ENCODE measurements around the gene KCNK3. TPM values are rescaled to one million over a fixed set of nuclear protein-coding genes. Genes with fewer than 3 reads are reported as not detected.
A peak's percentile ranks its signal among the peaks of the same experiment; 100 is the strongest.

KCNK3 gene
- total RNA-seq, 1 donor from 2014 or later = 6.6 TPM

DNA sequence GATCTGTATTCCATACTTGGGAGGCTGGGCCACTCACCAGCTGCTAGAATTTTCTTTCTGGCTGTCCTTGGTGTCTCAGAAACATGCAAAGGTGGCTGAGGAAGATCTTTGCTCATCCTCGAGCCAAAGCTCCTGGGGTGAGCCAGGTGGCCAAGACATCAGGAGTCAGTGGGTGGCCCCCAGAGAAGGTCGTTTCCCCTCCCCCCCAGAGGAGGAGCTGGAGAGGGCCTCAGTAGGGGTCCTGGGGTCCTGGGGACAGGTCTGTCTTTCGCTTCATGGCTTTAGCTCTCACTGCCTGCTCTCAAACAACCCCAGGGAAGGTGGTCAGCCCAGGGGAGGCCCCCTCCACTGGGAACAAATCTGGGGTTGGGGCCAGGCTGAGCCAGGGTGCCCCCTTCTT lies 13.6 kb downstream of the KCNK3 start:
- Mint-ChIP-seq H3K9me3 (no peaks in the 10 kb centered on the region), H3K4me3 (no peak overlapping the region), H3K4me1 (peaks cover 66% of the 10 kb centered on the region), H3K27me3 (ENCODE audit: low read depth) (no peaks in the 10 kb centered on the region), H3K36me3 (no peaks in the 10 kb centered on the region), H3K27ac (no peak overlapping the region)
- TF ChIP-seq, protein P1, sequence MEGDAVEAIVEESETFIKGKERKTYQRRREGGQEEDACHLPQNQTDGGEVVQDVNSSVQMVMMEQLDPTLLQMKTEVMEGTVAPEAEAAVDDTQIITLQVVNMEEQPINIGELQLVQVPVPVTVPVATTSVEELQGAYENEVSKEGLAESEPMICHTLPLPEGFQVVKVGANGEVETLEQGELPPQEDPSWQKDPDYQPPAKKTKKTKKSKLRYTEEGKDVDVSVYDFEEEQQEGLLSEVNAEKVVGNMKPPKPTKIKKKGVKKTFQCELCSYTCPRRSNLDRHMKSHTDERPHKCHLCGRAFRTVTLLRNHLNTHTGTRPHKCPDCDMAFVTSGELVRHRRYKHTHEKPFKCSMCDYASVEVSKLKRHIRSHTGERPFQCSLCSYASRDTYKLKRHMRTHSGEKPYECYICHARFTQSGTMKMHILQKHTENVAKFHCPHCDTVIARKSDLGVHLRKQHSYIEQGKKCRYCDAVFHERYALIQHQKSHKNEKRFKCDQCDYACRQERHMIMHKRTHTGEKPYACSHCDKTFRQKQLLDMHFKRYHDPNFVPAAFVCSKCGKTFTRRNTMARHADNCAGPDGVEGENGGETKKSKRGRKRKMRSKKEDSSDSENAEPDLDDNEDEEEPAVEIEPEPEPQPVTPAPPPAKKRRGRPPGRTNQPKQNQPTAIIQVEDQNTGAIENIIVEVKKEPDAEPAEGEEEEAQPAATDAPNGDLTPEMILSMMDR (IDR thresholded peaks at IDR 0.05; ENCODE audit: unreplicated experiment) = no peak
- no peak for DNase-seq (ENCODE audit: low spot score in 2 of 2, unreplicated experiment in 2 of 2)

DNA sequence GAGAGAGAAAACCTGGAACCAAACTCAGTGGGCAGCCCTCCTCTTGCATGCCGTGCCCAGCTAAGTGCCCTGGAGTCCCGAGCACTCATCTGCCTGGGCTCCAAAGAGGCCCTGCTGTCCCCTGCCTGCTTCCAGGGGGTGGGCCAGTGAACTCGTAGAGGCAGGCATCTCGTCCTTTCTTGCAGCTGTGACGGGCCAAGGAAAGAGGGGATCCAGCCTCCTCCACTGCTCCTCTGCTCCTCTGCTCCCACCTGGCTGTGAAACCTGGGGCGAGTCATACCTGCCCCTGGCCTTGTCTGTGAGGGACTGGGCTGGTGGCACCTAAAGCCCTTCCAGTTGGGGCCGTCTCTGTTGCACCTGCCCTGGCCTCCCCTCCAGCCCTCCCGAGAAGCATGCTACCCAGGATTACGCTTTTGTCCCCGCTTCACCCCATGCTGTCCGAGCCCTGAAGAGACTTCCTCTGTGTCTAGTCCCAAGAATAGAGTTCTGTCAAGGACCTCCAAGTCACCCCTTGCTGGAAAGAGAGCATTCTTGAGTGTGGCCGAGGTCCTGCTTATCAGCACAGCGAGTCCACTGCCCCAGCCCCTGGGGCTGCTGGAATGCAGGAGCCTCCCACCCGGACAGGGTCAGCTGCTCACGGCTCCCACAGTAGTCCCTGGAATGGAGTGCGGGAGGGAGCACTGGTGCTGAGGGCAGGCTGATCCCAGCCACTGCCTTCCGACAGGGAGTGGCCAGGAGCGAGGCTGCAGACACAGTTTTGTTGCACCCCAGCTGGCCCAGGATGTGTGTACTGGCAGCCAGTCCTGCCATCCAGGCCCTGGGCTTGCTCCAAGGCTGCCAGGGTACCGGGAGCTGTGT lies 14.3 kb downstream of the KCNK3 start:
- Mint-ChIP-seq H3K27ac (peak overlapping the region; percentile 47), H3K9me3 (no peaks in the 10 kb centered on the region), H3K4me3 (no peak overlapping the region), H3K27me3 (ENCODE audit: low read depth) (no peaks in the 10 kb centered on the region), H3K36me3 (no peaks in the 10 kb centered on the region), H3K4me1 (peaks cover 66% of the 10 kb centered on the region)
- DNase-seq (ENCODE audit: low spot score in 2 of 2, unreplicated experiment in 2 of 2) = no peak
- TF ChIP-seq, protein P1 (IDR thresholded peaks at IDR 0.05; ENCODE audit: unreplicated experiment) = no peak

DNA sequence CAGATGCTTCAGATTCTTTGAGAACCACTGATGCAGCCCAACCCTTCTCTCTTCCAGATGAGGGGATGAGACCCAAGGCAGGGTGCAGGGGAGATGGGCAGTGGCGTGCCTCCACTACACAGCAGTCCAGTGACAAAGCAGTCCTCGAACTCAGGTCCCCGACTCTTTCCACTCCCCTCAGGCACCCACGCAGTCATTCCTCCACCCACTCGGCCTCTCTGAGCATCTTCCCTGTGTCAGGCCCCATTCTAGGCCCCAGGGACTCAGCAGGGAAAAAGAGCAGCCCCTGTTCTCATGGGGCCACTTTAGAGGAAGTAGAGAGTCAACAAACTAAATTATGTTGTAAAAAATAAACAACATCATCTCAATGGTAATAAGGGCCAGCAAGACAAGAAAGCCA lies 15.2 kb downstream of the KCNK3 start:
- DNase-seq (ENCODE audit: low spot score in 2 of 2, unreplicated experiment in 2 of 2) = no peak
- no peaks in the 10 kb centered on the region for H3K36me3 Mint-ChIP-seq
- H3K27me3 Mint-ChIP-seq (ENCODE audit: low read depth) = no peaks in the 10 kb centered on the region
- H3K4me3 Mint-ChIP-seq = no peak overlapping the region
- no peaks in the 10 kb centered on the region for H3K9me3 Mint-ChIP-seq
- TF ChIP-seq, protein P1 (IDR thresholded peaks at IDR 0.05; ENCODE audit: unreplicated experiment) = no peak
- H3K4me1 Mint-ChIP-seq = peaks cover 68% of the 10 kb centered on the region
- H3K27ac Mint-ChIP-seq = peak overlapping the region; percentile 78

DNA sequence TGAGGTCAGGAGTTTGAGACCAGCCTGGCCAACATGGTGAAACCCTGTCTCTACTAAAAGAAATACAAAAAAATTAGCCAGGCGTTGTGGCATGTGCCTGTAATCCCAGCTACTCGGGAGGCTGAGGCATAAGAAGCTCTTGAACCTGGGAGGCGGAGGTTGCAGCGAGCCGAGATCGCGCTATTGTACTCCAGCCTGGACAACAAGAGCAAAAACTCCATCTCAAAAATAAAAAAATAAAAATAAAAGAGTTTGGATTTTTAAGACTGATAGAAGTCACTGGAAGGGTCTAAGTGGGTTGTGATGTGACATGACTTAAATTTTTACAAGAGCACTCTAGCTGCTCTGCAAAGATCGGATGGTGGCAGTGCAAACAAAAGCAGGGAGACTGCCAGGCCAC lies 15.9 kb downstream of the KCNK3 start:
- Mint-ChIP-seq H3K9me3 (no peaks in the 10 kb centered on the region), H3K4me1 (peaks cover 74% of the 10 kb centered on the region), H3K27me3 (ENCODE audit: low read depth) (no peaks in the 10 kb centered on the region), H3K27ac (peak overlapping the region; percentile 87), H3K36me3 (no peaks in the 10 kb centered on the region), H3K4me3 (no peak overlapping the region)
- TF ChIP-seq, protein P1 (IDR thresholded peaks at IDR 0.05; ENCODE audit: unreplicated experiment) = no peak
- DNase-seq (ENCODE audit: low spot score in 2 of 2, unreplicated experiment in 2 of 2) = no peak

DNA sequence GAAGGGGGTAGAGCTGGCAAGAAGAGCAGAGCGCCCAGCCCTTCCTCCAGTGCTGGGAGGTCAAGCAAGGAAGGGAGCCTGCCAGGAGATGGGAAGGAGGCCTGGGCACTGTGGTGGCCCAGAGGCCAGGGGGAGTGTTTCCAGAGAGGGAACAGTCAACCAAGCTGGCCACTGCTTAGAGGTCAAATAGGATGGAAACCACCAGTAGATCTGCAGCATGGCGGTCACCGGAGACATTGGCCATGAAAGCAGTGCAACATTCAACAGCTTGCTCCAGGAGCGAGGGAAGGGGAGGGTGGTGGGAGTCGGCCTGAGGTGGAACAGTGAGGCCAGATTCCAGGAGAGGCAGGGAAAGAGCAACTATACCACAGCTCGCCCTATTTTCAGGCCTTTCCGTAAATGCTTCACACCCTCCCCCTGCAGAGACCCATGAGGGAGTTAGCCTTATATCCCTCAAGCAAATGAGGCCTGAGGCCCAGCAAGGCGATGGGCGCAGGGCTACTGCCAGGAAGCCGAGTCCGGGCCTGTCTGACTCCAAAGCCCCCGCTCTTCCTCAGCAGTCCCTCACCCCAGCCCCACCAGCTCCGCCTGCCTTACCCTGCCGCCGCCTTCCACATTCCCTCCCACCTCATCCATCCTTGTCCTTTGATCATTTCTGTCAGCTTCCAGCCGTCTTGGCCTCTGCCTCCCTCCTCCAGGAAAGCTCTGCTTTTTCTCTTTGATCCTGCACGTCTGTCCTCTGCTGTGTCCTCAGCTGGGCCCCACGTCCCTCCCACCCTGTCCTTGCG lies 17.0 kb downstream of the KCNK3 start:
- H3K27me3 Mint-ChIP-seq (ENCODE audit: low read depth) = no peaks in the 10 kb centered on the region
- no peak overlapping the region for H3K4me3 Mint-ChIP-seq
- H3K9me3 Mint-ChIP-seq = no peaks in the 10 kb centered on the region
- peak overlapping the region; percentile 87 for H3K27ac Mint-ChIP-seq
- H3K36me3 Mint-ChIP-seq = no peaks in the 10 kb centered on the region
- TF ChIP-seq, protein P1 (IDR thresholded peaks at IDR 0.05; ENCODE audit: unreplicated experiment) = no peak
- peaks cover 71% of the 10 kb centered on the region for H3K4me1 Mint-ChIP-seq
- DNase-seq (ENCODE audit: low spot score in 2 of 2, unreplicated experiment in 2 of 2) = peak; percentile 56 to 75
